ENCODE data around the gene FAM167B.
"Not testable (repeated sequence)": the region's sequence is repeated elsewhere in the genome, so short reads cannot be mapped to it uniquely, and the experiment has no call there.

FAM167B gene

DNA sequence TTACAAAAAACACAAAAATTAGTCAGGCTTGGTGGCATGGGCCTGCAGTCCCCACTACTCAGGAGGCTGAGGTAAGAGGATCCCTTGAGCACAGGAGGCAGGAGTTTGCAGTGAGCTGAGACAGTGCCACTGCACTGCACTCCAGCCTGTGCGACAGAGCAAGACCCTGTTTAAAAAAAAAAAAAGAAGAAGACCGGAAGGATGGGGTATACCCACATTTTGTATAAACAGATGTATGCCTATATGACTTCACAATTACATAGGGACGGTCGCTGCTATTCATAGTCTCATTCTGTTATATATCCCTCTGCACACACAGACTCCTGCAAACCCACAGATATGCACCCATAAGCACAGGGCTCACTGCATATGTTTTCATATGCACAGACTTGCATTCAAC, 16.7 kb downstream of the FAM167B start:
- no peak for DNase-seq

GRCh38 chr1:32265846-32266245, 18.8 kb downstream of the FAM167B start:
- DNase-seq, result no peak

DNA sequence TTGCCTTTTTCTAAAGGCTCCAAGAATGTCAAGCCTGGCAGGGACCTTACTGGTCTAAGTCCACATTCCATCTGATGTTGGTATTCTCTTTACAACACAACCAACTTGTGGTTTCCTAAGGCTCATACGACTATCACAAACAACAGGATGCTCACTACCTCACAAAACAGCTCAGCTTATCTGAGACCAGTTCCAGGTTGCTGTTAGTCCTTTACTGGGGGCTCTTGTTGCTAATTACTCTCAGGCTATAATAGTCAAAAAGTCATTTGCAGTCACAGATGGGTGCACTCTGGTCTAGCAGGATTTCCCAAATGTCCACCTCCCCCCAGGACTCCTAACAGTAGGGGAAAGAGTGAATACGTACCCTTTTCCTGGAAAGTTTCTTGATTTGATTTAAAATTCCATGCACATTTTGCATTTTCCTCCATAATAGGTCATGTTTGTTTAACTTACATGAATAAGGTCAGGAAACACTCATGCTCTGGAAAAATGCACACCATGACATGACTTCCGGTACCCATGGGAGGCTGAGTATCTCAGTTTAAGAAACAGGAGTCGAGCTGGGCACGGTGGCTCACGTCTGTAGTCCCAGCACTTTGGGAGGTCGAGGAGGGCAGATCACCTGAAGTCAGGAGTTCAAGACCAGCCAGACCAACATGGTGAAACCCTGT, 20.0 kb downstream of the FAM167B start:
- no peak for DNase-seq

DNA sequence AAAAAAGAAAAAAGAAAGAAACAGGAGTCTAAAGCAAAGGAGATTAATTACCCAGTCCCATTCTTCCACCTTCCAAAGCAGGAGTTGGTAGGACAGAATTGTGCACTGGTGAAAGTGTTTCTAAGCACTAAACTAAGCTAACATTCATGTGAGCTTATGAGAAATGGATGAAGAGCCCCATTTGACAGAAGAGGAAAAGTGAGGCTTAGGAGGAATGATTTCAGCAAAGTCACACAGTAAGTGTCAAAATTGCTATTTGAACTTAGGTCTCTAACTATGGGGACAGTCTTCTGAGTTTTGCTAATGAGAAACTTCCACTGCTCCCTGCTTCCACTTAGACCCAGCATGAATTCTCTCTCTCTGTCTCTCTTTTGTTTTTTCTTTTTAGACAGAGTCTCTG, 22.7 kb downstream of the FAM167B start:
- DNase-seq, result no peak

DNA sequence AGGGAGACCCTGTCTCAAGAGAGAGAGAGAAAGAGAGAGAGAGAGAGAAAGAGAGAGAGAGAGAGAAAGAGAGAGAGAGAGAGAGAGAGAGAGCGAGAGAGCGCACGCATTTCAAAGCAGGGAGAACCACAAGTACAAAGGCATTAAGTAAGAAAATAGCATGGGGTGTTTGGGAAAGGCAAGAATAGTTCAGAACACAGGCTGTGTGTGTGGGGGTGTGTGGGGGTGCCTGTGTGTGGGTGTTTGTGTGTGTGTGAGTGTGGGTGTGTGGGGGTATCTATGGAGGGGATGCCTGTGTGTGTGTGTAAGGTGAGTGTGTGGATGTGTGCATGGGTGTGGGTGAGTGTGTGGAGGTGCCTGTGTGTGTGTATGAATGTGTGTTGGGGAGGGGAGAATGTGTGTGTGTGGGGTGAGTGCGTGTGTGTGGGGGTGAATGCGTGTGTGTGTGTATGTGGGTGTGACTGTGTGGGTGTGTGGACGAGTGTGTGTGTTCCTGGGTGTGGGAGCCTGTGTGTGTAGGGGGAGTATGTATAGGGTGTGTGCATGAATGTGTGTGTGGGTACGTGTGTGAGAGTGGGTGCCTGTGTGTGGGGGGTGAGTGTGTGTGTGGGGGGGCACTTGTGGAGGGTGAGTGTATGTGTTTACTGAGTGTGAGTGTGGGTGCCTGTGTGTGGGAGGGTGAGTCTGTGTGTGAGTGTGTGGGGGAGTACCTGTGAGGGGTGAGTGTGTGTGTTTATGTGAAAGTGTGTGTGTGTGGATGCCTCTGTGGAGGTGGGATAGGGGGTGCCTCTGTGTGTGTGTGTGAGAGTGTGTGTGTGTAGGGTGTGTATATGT, 25.8 kb downstream of the FAM167B start:
- no peak for DNase-seq

DNA sequence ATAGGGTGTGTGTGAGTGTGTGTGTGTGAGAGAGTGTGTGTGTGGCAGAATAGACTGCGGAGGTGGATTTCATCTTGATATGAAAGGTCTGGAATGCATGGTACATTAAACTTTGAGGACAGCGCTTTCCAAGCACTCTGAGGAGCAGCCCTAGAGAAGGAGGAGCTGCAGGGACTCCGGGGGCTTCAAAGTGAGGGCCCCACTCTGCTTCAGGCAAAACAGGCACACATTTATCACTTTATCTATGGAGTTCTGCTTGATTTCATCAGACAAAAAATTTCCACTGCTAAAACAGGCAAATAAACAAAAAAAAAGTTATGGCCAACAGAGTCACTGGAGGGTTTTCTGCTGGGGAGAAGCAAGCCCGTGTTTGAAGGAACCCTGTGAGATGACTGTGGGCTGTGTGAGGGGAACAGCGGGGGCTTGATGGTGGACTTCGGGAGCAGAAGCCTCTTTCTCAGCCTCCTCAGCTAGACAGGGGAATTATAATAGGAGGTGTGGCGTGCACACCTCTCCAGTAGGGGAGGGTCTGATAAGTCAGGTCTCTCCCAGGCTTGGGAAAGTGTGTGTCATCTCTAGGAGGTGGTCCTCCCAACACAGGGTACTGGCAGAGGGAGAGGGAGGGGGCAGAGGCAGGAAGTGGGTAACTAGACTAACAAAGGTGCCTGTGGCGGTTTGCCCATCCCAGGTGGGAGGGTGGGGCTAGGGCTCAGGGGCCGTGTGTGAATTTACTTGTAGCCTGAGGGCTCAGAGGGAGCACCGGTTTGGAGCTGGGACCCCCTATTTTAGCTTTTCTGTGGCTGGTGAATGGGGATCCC, 26.6 kb downstream of the FAM167B start:
- DNase-seq, result peak; percentile 28

DNA sequence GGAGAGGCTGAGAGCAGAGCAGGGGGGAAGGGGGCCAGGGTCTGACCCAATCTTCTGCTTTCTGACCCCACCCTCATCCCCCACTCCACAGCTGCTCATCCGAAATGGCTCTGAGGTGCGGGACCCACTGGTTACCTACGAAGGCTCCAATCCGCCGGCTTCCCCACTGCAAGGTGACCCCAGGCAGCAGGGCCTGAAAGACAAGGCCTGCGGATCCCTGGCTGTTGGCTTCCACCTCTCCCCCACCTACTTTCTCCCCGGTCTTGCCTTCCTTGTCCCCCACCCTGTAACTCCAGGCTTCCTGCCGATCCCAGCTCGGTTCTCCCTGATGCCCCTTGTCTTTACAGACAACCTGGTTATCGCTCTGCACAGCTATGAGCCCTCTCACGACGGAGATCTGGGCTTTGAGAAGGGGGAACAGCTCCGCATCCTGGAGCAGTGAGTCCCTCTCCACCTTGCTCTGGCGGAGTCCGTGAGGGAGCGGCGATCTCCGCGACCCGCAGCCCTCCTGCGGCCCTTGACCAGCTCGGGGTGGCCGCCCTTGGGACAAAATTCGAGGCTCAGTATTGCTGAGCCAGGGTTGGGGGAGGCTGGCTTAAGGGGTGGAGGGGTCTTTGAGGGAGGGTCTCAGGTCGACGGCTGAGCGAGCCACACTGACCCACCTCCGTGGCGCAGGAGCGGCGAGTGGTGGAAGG, 27.8 kb downstream of the FAM167B start:
- DNase-seq, result no peak

DNA sequence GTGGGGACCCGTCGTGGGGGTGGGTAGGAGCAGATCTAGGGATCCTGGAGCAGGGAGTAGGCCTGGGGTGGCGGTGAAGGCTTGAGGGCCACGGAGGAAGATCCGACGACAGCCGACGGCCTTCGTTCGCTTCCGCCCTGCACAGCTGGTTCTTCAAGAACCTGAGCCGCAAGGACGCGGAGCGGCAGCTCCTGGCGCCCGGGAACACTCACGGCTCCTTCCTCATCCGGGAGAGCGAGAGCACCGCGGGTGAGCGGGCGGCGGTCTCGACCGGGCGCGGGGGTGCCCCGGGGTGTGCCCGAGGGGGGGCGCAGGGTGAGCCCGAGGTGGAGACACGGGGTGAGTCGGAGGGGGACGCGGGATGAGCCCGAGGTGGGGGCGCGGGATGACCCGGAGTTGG, 28.4 kb downstream of the FAM167B start:
- no peak for DNase-seq

DNA sequence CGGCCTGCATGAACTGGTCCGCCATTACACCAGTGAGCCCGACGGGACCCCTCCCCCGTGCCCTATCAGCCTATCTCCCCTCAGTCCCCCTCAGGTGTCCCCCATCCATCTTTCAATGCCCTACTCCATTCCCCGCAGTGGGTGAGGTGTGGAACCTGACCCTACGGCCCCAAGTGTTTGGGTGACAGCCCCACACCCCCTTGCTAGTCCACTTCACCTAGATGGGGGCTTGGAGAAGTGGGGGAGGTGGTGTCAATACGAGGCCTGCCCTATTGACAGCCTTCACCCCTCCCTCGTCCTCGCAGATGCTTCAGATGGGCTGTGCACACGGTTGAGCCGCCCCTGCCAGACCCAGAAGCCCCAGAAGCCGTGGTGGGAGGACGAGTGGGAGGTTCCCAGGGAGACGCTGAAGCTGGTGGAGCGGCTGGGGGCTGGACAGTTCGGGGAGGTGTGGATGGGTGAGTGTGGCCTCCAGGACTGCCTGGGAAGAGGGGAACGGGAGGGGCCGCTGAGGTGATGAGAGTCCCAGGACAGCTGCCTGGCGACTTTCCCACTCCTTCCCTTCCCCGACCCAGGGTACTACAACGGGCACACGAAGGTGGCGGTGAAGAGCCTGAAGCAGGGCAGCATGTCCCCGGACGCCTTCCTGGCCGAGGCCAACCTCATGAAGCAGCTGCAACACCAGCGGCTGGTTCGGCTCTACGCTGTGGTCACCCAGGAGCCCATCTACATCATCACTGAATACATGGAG, 29.2 kb downstream of the FAM167B start:
- DNase-seq, result no peak

DNA sequence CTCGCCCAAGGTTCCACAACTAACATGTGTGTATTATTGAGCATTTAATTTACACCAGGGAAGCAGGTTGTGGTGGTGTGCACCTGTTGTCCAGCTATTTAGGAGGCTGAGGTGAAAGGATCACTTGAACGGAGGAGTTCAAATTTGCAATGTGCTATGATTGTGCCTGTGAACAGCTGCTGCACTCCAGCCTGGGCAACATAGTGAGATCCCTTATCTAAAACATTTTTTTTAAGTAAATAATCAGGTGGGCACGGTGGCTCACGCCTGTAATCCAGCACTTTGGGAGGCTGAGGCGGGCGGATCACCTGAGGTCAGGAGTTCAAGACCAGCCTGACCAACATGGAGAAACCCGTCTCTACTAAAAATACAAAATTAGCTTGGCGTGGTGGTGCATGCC, 37.8 kb downstream of the FAM167B start:
- DNase-seq, result not testable (repeated sequence)

DNA sequence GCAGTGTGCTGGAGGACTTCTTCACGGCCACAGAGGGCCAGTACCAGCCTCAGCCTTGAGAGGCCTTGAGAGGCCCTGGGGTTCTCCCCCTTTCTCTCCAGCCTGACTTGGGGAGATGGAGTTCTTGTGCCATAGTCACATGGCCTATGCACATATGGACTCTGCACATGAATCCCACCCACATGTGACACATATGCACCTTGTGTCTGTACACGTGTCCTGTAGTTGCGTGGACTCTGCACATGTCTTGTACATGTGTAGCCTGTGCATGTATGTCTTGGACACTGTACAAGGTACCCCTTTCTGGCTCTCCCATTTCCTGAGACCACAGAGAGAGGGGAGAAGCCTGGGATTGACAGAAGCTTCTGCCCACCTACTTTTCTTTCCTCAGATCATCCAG, 38.6 kb downstream of the FAM167B start:
- DNase-seq, result no peak

DNA sequence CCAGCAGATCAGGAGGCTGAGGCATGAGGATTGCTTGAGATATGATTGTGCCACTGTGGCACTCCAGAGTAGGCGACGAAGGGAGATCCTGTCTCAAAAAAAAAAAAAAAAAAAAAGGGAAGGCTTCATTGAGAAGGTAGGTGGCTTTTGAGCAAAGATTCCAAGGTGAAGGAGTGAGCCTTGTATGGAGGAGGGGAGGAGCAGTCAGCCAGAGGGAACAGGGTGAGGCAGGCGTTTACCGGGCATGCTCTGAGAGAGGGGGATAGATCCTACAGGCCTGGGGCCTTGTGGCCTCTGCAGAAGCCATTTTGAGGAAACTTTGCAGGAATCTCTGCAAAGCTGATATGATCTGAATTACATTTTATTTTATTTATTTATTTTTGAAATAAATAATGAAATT, 39.7 kb downstream of the FAM167B start:
- no peak for DNase-seq

GRCh38 chr1:32289256-32289655, 42.2 kb downstream of the FAM167B start:
- no peak for DNase-seq

DNA sequence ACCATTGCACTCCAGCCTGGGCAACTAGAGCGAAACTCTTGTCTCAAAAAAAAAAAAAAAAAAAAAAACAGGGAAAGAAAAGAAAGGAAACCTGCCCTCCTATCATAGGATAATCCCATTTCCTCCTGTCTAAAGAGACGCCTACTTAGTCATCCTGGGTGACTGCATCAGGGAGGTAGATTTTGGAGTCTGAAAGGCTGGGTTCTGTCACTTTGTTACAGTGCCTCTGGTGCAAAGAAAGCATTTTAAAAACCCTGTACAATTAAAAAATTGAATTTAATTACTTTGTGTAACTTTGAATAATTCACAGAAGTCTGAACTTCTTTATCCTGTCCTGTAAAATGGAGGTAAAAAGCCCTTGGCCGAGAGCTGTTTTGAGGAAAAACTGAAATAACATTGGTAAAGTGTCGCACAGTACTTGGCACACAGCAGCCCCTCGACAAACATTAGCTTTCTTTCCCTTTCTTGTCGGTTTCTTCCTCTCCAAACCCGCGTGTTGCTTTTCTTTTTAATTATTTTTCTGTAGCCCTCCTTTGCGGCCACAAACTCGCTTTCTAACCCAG, 44.2 kb downstream of the FAM167B start:
- DNase-seq, result peak; percentile 15

DNA sequence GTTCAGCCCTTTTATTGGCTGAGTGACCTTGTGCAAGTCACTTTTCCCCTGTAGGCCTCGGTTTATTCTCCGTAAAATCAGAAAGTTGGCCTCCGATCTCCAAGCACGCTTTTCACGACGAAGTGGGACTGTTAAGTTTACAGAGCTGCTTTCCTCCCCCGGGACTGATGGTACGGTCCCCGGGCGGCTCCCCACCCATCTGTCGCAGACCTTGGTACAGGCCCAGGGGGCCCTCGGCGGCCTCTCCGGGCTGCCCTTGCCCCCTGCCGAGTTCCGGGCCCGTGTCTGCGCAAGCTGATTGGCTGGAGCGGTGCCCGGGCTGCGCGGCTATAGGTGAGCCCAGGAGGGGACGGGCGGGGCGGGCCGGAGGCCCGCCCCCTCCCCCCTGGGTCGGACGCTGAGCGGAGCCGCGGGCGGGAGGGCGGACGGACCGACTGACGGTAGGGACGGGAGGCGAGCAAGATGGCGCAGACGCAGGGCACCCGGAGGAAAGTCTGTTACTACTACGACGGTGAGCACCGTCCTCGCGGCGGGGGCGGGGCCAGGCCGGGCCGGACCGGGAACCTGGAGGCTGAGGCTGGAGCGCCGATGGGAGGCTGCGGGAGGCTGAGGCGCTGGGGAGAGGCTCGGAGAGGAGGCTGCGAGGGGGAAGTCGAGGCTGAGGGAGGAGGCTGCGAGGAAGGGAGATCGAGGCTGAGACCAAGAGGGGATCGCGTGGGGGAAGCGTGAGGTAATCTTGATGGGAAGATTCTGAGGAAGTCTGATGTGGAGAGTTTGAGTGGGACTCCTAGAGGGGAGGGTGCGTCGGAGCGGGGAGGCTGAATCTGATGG, 44.9 kb downstream of the FAM167B start, which contains the start of gene HDAC1:
Gene HDAC1, plus strand, starts transcription at position 376 of the 831 bp plus-strand sequence. Its CDS starts 87 bp downstream, at position 463.
- DNase-seq, result peak; percentile 87

DNA sequence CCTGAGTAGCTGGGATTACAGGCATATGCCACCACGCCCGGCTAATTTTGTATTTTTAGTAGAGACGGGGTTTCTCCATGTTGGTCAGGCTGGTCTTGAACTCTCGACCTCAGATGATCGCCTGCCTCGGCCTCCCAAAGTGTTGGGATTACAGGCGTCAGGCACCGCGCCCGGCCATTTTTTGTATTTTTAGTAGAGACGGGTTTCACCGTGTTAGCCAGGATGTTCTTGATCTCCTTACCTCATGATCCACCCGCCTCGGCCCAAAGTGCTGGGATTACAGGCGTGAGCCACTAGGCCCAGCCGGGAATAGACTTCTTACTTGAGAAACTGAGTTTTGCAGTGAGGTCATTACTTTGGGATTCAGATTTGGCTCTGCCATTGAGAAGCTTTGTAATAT, 51.2 kb downstream of the FAM167B start:
- not testable (repeated sequence) for DNase-seq
